ENCODE data around the gene PDE10A.

The PDE10A gene

GRCh38 chr6:165701564-165702354, 38.7 kb upstream of the PDE10A start:
- no peak for DNase-seq (ENCODE audit: low read depth)
- no peak for TF ChIP-seq CTCF (conservative IDR thresholded peaks at IDR 0.05; ENCODE audit: low read length)
- H3K4me3 ChIP-seq (ENCODE audit: low read length) = no peak overlapping the region

GRCh38 chr6:165701005-165701404, 38.0 kb upstream of the PDE10A start:
- no peak for DNase-seq (ENCODE audit: low read depth)
- TF ChIP-seq CTCF (conservative IDR thresholded peaks at IDR 0.05; ENCODE audit: low read length) = no peak
- H3K4me3 ChIP-seq (ENCODE audit: low read length) = no peak overlapping the region

- DNase-seq (ENCODE audit: low read depth) = no peak
- TF ChIP-seq CTCF (conservative IDR thresholded peaks at IDR 0.05; ENCODE audit: low read length) = no peak
Observed at GRCh38 chr6:165698868-165699267, 35.8 kb upstream of the PDE10A start.

GRCh38 chr6:165697171-165697570, 34.1 kb upstream of the PDE10A start:
- no peak for TF ChIP-seq CTCF (conservative IDR thresholded peaks at IDR 0.05; ENCODE audit: low read length)
- DNase-seq (ENCODE audit: low read depth) = no peak
- no peak overlapping the region for H3K4me3 ChIP-seq (ENCODE audit: low read length)

More at GRCh38 chr6:165698868-165699267, 35.8 kb upstream of the PDE10A start:
- H3K4me3 ChIP-seq (ENCODE audit: low read length) = no peak overlapping the region

GRCh38 chr6:165695722-165696515, 32.9 kb upstream of the PDE10A start:
- no peak for DNase-seq (ENCODE audit: low read depth)
- no peak overlapping the region for H3K4me3 ChIP-seq (ENCODE audit: low read length)
- TF ChIP-seq CTCF (conservative IDR thresholded peaks at IDR 0.05; ENCODE audit: low read length) = no peak

GRCh38 chr6:165694296-165694695, 31.3 kb upstream of the PDE10A start:
- no peak overlapping the region for H3K4me3 ChIP-seq (ENCODE audit: low read length)
- no peak for TF ChIP-seq CTCF (conservative IDR thresholded peaks at IDR 0.05; ENCODE audit: low read length)
- DNase-seq (ENCODE audit: low read depth) = no peak
